BLaER1 treated with 17β-estradiol and CSF1 and Interleukin-3, amounts not matched to agents 10 nM and 100 nM (cell line): ENCODE results near the gene TM4SF18.
"Not testable (repeated sequence)": the region's sequence is repeated elsewhere in the genome, so short reads cannot be mapped to it uniquely, and the experiment has no call there.

ENCODE experiments used
- H3K27ac ChIP-seq, 11 experiments: shearing (Covaris generic); formaldehyde crosslinking; 2 replicates each; pipeline ENCODE4 v1.8.1; 2022
- H3K27me3 ChIP-seq, 11 experiments: shearing (Covaris generic); formaldehyde crosslinking; 2 replicates each; pipeline ENCODE4 v1.8.1; 2022
- H3K36me3 ChIP-seq, 11 experiments: shearing (Covaris generic); formaldehyde crosslinking; 2 replicates each; pipeline ENCODE4 v1.8.1; 2022
- H3K4me1 ChIP-seq, 10 experiments: shearing (Covaris generic); formaldehyde crosslinking; 2 replicates each; pipeline ENCODE4 v1.8.1; 2022
- H3K4me2 ChIP-seq, 11 experiments: shearing (Covaris generic); formaldehyde crosslinking; 2 replicates each; pipeline ENCODE4 v1.8.1; 2022
- H3K4me3 ChIP-seq, 10 experiments: shearing (Covaris generic); formaldehyde crosslinking; 2 replicates each; pipeline ENCODE4 v1.8.1; 2022
- H3K9ac ChIP-seq, 11 experiments: shearing (Covaris generic); formaldehyde crosslinking; 2 replicates each; pipeline ENCODE4 v1.8.1; 2022
- H3K9me3 ChIP-seq, 11 experiments: shearing (Covaris generic); formaldehyde crosslinking; replicated peaks in 1 of 11; 2 replicates each; pipeline ENCODE4 v1.8.1; 2022
- H4K20me1 ChIP-seq, 11 experiments: shearing (Covaris generic); formaldehyde crosslinking; 2 replicates each; pipeline ENCODE4 v1.8.1; 2022
- Cebpa-rat ChIP-seq, 11 experiments: shearing (Covaris generic); IDR thresholded peaks; 2 replicates each; pipeline ENCODE4 v1.8.1; 2022

Gene TM4SF18, protein sequence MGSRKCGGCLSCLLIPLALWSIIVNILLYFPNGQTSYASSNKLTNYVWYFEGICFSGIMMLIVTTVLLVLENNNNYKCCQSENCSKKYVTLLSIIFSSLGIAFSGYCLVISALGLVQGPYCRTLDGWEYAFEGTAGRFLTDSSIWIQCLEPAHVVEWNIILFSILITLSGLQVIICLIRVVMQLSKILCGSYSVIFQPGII

DNA sequence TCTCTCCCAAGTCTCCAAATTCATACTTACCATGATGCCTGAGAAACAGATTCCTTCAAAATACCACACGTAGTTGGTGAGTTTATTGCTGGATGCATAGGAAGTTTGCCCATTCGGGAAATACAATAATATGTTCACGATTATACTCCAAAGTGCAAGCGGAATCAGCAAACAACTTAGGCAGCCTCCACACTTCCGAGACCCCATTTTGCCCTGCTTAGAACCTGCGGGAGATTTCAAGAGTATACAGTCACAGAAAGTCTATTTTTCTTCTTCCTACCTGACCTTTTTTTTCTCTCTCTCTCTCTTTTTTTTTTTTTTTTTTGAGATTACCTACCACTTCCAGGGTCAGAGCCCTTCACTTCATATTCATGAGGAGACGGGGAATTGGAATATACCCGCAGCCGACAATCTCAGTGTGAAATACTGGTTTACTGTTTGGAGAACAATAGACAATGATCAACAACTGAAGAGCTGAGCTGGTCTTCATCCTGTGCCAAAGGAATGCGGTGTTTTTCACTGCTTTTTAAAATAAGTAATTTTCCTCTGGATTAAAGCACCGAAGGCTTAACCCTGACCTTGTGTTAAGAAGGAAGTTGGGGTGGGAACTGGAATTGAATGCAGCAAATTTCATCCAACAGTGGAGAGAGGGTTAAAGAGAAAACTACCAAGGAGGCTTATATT, at the start of gene TM4SF18:
TM4SF18 (minus strand) TSS at position 461 of the 684 bp plus-strand sequence; CDS start at position 207, 254 bp downstream.
- Histone ChIP-seq H3K4me1 (peaks cover 0 to 19% (median 0%) of the 10 kb centered on the region in 10 experiments; a peak in 4 of 20 replicates), H3K4me3 (no peak within 1 kb of the TSS), H3K27ac (no peak within 1 kb of the TSS), H3K36me3 (no peaks in the 10 kb centered on the region), H3K9me3 (no peaks in the 10 kb centered on the region), H3K27me3 (no peaks in the 10 kb centered on the region), H4K20me1 (no peaks in the 10 kb centered on the region), H3K4me2 (no peak within 1 kb of the TSS), H3K9ac (no peak within 1 kb of the TSS)
- TF ChIP-seq Cebpa-rat (IDR thresholded peaks at IDR 0.05): no peak

DNA sequence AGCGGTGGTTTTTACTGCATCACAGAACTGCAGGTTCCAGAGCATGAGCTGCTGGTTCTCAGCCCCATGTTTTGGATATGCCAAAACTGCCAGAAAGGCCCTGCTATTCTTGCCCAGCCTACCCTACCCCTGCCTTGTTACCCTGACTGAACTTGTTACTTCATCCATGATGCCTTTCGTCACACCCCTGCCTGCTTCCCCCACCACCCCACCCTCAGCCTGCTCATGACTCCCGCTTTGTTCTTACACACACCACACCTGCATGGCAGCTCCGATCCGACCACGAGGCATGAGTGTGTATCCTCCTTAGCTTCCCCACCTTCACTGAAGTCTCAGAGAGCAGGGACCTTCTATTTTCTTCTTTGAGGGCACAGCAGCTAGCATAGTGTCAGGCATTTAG, 49.1 kb upstream of the TM4SF18 start:
- peaks cover 0 to 12% (median 8%) of the 10 kb centered on the region in 11 experiments; a peak in 7 of 22 replicates for H3K9me3 ChIP-seq
- H4K20me1 ChIP-seq: no peaks in the 10 kb centered on the region
- H3K4me3 ChIP-seq: no peak overlapping the region
- no peak overlapping the region for H3K4me2 ChIP-seq
- H3K36me3 ChIP-seq: no peaks in the 10 kb centered on the region
- TF ChIP-seq Cebpa-rat (IDR thresholded peaks at IDR 0.05): no peak
- no peaks in the 10 kb centered on the region for H3K27me3 ChIP-seq
- no peak overlapping the region for H3K27ac ChIP-seq
- no peak overlapping the region for H3K9ac ChIP-seq
- peaks cover 12 to 18% (median 16%) of the 10 kb centered on the region in 10 experiments; a peak in 19 of 20 replicates for H3K4me1 ChIP-seq

DNA sequence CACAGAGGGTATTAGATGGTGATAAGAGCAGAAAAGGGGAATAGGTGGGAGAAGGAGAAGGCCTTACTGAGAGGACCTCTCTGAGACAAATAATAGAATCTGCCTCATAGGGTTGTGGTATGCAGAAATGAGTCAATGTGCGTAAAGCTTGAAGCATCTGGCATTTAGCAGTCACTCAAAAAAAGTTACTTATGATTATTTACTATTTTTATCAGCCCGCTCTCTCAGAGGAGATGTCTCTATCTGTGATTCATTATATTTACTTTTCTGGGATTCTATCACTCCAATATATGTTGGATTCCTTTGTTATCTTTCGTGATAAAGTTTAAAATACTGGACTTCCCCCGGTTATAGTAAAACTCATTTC, 48.6 kb upstream of the TM4SF18 start:
- TF ChIP-seq Cebpa-rat (IDR thresholded peaks at IDR 0.05): no peak
- Histone ChIP-seq H4K20me1 (no peaks in the 10 kb centered on the region), H3K4me1 (peaks cover 12 to 21% (median 17%) of the 10 kb centered on the region in 10 experiments; a peak in 19 of 20 replicates), H3K9me3 (peaks cover 0 to 12% (median 8%) of the 10 kb centered on the region in 11 experiments; a peak in 7 of 22 replicates), H3K9ac (no peak overlapping the region), H3K36me3 (no peaks in the 10 kb centered on the region), H3K4me2 (no peak overlapping the region), H3K4me3 (no peak overlapping the region), H3K27ac (no peak overlapping the region), H3K27me3 (no peaks in the 10 kb centered on the region)

DNA sequence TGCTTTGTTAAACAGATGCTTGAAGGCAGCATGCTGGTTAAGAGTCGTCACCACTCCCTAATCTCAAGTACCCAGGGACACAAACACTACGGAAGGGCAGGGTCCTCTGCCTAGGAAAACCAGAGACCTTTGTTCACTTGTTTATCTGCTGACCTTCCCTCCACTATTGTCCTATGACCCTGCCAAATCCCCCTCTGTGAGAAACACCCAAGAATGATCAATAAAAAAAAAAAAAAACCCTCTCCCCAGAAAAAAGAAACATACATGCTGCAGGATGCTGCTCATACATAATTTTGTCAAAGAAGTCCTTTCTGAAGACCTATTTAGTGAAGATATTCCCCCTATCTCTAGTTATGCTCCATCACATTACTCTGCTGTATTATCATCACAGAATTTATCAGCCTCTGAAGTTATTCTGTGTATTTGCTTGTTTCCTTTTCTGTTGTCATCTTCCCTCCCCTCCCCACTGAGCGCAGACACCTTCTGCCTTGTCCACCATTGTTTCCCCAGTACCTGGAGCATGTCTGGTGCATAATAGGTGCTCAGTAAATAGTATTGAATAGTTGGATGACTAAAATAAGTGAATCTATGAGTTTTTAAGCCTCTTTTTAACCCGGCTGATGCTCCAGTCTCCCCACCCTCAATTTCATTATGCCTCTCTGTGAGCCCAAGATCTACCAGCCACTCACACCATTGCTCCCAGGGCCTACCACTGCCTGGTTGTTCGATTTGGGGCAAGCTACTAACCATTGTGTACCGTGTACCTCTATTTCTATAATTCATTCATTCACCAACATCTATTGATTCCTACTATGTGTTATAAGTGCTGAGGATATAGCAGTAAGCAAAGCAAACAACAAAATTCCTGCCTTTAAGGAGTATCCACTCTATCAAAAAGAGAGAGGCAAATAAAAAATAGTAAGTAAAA, 48.0 kb upstream of the TM4SF18 start:
- Histone ChIP-seq H4K20me1 (no peaks in the 10 kb centered on the region), H3K4me3 (no peak overlapping the region), H3K4me2 (no peak overlapping the region), H3K9me3 (peaks cover 0 to 12% (median 8%) of the 10 kb centered on the region in 11 experiments; a peak in 7 of 22 replicates), H3K9ac (no peak overlapping the region), H3K4me1 (peaks cover 12 to 21% (median 17%) of the 10 kb centered on the region in 10 experiments; a peak in 19 of 20 replicates), H3K36me3 (no peaks in the 10 kb centered on the region), H3K27me3 (no peaks in the 10 kb centered on the region), H3K27ac (no peak overlapping the region)
- no peak for TF ChIP-seq Cebpa-rat (IDR thresholded peaks at IDR 0.05)

DNA sequence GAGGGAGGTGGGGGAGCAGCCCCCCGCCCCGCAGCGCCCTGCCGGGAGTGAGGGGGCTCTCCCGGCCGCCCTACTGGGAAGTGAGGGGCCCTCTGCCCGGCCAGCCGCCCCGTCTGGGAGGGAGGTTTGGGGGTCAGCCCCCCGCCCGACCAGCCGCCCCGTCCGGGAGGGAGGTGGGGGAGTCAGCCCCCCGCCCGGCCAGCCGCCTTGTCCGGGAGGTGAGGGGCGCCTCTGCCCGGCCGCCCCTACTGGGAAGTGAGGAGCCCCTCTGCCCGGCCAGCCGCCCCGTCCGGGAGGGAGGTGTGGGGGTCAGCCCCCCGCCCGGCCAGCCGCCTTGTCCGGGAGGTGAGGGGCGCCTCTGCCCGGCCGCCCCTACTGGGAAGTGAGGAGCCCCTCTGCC, 46.8 kb upstream of the TM4SF18 start:
- not testable (repeated sequence) for H4K20me1 ChIP-seq, H3K27me3 ChIP-seq, H3K4me3 ChIP-seq, H3K27ac ChIP-seq, H3K9ac ChIP-seq, H3K4me2 ChIP-seq, H3K36me3 ChIP-seq
- Histone ChIP-seq H3K4me1 (peaks cover 12 to 21% (median 18%) of the 10 kb centered on the region in 10 experiments; a peak in 19 of 20 replicates), H3K9me3 (peaks cover 0 to 12% (median 8%) of the 10 kb centered on the region in 11 experiments; a peak in 7 of 22 replicates)

DNA sequence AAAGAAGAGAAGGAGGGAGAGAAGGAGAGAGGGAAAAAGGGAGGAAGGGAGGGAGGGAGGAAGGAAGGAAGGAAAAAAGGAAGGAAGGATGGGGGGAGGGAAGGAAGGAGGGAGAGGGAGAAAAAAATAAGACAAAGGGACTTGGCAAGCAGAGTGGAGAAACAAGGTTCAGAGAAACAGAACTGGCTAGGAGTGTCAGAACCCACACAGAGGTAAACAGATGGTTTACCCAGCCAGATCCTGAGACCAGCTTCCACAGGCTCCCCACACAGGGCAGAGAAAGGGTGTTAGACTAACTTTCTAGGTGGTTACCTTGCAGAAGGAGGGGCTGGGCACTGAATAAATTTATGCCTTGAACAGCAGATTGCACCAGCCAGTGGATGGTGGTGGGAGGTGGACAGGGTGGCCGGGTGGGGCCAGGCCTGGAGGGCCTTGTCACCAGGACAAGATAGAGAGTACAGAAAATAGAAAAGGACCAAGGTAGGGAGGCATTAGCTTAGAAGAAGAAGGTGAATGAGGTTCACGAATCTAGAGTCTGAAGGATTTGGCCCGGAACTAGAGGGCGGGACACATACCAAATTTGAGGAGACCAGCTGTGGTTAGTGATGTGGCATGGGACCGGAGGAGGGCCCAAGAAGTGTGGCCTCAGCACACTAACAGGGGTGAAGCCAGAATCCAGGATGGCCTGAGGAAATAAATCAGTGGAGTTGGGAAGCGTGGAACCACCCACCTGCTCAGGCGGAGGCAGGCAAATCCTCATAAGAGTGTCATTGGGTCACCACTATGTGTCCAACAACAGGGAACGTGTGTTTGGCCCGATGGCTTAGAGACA, 45.3 kb upstream of the TM4SF18 start:
- Histone ChIP-seq H4K20me1 (no peaks in the 10 kb centered on the region), H3K4me1 (peaks cover 12 to 24% (median 18%) of the 10 kb centered on the region in 10 experiments; a peak in 19 of 20 replicates), H3K27ac (peak overlapping the region in 3 of 11 experiments; percentile 17 to 29 (median 20); a peak in 4 of 22 replicates), H3K9ac (no peak overlapping the region), H3K4me2 (peak overlapping the region; percentile 6 to 58 (median 36); a peak in 19 of 22 replicates), H3K36me3 (no peaks in the 10 kb centered on the region), H3K9me3 (peaks cover 0 to 12% (median 8%) of the 10 kb centered on the region in 11 experiments; a peak in 7 of 22 replicates), H3K27me3 (no peaks in the 10 kb centered on the region), H3K4me3 (no peak overlapping the region)
- TF ChIP-seq Cebpa-rat (IDR thresholded peaks at IDR 0.05): no peak

DNA sequence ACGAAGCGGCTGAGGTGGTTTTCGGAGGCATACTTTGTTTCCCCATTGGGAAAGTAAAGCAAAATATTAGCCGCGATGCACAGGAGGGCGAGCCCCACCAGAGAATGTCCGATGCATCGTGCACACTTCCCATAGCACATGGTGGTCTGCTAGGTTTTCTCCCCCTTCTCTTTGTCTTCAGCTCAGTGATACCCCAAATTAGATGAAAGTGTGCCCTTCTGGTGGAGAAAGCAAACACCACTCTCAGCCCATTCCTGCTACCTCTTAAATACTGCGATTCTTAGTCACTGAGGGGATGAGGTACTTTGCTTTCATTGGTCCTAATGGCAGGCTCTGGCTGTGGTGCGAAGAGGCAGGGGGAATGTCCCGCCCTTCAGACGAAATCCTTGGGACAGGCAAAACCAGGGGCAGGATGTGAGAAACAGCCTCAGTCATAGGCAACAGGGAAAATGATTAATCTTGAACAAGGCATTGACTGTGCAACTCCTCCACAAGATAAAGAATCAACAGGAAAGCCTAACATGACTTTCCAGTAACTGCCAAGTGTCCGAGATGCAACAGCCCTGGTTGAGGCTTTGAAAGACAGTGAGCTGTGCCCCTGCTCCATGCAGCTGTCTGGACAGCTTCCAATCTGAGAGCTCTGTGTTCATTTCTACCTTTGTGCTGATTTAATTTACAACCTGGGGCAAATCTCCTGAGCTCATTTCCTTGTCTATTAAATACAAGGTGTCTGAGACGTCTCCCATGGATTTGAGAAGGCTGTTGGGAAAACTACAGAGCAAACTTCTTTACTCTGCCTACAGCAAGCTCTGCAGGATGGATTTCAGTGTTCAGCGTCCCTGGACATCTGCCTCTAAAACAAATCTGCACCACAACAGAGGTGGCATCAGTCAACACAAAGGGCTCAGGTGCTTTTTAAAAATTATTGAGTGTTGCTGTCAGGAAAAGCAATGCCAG, 44.2 kb upstream of the TM4SF18 start, which contains the start of gene TM4SF1:
TM4SF1 (minus strand) TSS at position 242 of the 957 bp plus-strand sequence; CDS start at position 140, 102 bp downstream.
- Histone ChIP-seq H3K4me1 (peaks cover 12 to 25% (median 18%) of the 10 kb centered on the region in 10 experiments; a peak in 19 of 20 replicates), H3K4me3 (no peak within 1 kb of the TSS; a peak in 1 of 20 replicates), H3K4me2 (peak within 1 kb of the TSS; percentile 6 to 58 (median 36); a peak in 19 of 22 replicates), H4K20me1 (no peaks in the 10 kb centered on the region), H3K27me3 (no peaks in the 10 kb centered on the region), H3K36me3 (no peaks in the 10 kb centered on the region), H3K27ac (peak within 1 kb of the TSS in 3 of 11 experiments; percentile 17 to 29 (median 20); a peak in 4 of 22 replicates), H3K9ac (no peak within 1 kb of the TSS), H3K9me3 (peaks cover 0 to 12% (median 8%) of the 10 kb centered on the region in 11 experiments; a peak in 7 of 22 replicates)
- no peak for TF ChIP-seq Cebpa-rat (IDR thresholded peaks at IDR 0.05)
